ENCODE measurements around the gene EML4.
"Not testable (repeated sequence)": the region's sequence is repeated elsewhere in the genome, so short reads cannot be mapped to it uniquely, and the experiment has no call there.

EML4 gene

DNA sequence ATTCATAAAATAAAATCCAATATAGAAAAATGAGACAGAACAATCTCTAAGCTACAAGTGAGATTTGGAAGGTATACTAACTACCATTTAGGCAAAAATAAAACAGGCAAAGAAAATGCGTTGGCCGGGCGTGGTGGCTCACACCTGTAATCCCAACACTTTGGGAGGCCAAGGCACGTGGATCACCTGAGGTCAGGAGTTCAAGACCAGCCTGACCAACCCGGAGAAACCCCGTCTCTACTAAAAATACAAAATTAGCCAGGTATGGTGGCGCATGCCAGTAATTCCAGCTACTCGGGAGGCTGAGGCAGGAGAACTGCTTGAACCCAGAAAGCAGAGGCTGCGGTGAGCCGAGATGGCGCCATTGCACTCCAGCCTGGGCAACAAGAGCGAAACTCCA lies 178.4 kb downstream of the EML4 start:
- DNase-seq (ENCODE audit: low spot score); FAIRE-seq: not testable (repeated sequence)

DNA sequence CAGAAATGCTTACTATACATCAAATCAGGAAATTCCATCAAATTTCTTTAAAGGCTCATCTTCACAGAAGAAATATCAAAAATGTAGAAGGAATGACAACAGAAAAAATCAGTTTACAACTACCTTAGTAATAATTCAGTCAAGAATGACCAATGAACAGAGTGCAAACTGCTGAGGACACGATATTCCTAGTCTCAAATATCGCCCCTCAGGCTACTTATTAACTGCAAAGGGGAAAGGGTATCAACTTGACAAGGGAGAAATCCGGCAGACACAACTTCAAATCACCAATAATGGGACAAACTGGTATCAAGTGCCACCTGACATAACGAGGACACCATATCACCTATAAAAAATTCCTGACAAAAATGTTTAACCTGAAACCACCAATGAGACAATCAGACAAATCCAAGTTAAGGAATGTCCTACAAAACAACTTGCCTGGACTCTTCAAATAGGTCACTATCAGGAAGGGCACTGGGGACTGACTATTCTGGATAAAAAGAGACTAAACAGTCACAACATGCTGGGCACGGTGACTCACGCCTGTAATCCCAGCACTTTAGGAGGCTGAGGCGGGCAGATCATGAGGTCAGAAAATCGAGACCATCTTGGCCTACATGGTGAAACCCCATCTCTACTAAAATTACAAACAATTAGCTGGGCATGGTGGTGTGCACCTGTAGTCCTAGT lies 179.1 kb downstream of the EML4 start:
- FAIRE-seq, result no peak
- DNase-seq (ENCODE audit: low spot score), result no peak

DNA sequence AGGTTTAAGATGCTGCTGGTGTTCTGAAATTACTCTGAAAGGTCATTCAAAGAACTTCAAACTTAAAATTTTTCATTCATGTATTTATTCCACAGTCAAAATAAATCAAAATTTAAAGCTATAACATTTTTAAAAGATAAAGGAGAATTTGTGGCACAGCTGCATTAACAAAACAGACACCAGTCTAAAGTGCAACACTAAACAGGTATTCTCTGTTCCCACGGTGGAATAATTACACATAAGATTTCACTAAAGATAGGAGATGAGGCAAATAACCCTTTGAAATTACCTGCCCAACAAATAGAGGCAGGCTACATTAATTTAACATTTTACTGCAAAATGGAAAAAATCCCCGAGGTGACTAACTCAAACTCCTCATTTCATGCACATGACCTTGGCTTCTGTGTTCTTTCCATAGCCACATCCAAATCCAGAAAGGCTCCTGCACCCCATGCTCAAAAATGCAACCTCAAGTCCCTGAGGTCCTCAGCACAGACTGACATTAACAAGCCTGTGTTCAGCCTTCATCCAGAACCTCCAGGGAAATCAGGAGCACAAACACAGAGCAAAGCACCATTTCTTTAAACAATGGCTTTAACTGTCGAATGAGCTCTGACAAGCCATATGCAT lies 181.4 kb downstream of the EML4 start:
- no peak for DNase-seq (ENCODE audit: low spot score)
- FAIRE-seq, result no peak

DNA sequence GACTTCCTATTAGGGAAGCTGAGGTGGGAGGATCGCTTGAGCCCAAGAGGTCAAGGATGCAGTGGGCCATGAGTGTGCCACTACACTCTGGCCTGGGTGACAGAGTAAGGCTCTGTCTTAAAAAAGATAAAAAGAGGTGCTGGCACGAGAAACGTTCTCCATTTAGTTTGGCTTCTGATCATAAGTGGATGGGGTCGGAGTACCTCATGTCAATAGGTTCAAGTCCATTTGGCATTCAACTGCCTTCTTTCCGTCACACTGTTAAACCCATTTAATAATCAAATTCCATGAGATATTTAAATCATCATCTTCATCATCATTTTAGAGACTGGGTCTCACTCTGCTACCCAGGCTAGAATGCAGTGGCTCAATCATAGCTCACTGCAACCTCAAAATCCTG lies 182.7 kb downstream of the EML4 start:
- no peak for FAIRE-seq

DNA sequence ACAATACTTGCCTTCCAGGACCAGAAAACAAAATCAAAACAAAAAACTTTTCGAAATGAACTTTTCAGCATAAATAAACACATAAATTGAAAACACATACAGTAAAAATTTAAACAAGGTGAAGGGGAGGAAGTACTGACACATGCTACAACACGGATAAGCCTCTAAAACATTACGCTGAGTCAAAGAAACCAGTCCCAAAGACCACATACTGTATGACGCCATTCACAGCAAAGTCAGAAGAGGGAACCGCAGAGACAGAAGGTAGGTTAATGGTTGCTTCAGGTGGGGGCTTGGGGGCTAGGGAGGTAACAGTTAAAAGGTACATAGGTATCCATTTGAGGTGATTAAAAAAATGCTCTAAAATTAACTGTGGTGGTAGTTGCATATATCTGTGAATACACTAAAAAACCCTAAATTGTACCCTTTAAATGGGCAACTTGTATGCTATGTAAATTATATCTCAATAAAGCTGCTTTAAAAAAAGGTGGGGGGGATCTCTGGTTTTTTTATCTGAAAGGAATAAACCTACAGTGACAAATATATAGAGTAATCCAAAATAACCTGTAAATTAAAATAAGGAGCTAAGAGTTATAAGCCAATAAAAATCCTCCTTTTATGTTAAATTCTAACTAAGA lies 184.8 kb downstream of the EML4 start:
- no peak for DNase-seq (ENCODE audit: low spot score)
- FAIRE-seq, result no peak

More for the DNA sequence above, 182.7 kb downstream of the EML4 start:
- no peak for DNase-seq (ENCODE audit: low spot score)

DNA sequence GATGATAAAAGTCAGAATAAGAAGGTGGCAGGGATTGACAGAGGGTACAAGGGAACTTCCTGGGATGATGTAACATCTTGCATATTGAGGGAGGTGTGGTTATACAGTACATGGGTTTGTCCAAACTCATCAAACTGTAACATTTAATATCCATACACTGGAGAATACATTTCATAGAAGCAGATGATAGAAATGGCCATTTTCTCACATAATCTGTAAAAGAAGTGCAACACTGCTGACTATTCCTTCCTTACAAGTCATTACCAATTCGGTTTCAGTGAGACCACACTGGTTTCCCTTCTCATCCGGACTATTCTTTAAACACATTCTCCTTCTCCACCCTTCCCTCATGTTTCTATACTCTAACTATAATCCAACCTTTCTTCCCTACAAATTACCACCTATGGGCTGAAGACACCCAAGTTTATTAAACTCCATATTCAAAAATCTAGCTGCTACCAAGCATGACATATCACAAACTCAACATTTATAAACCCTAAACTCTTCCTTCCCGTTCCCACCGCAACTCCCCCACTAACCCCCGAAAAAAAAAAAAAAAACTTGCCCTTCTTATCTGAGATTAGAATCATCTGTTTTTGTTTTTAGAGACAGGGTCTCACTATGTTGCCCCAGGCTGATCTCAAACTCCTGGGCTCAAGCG lies 190.3 kb downstream of the EML4 start:
- FAIRE-seq (no peak), DNase-seq (ENCODE audit: low spot score) (no peak)

DNA sequence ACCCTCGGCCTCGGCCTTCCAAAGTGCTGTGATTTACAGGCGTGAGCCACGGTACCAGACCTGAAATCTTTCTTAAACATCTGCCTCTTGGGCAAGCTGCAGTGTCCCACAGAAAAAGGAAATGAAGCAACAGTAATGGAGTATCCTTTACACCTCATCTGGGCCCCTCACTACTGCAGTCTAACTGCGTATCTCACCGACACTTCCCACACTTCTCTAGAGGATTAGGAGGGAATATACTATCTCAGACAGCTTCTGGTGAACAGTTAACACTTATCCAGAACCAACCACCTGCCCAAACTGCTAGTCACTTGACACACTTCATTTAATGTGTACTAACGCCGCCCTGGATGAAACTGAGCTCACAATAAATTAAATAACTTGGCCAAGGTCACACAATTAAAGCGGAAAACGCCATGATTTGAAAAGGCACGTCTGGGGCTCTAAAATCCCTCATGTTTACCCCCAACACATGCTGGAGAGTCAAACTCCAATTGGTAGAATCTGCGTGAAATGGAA lies 190.9 kb downstream of the EML4 start:
- no peak for FAIRE-seq
- DNase-seq (ENCODE audit: low spot score), result no peak

DNA sequence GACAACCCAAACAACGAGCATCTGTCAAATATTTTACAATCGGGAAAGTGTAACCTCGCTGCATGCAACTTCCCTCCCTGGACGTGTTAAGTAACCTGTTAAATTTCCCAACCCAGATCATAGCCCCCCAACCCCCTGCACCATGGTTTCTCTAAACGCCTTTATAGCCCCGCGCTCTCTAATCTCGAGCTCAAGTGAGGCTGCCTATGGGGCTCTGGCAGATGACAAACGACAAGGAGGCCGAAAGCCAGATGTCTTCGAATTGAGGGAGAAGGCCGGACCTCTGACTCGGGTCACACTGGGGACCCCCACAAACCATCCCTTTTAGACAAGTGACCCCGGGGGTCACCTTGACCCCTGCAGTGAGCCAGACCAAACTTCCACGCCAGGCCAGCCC lies 191.3 kb downstream of the EML4 start:
- DNase-seq (ENCODE audit: low spot score), result no peak

DNA sequence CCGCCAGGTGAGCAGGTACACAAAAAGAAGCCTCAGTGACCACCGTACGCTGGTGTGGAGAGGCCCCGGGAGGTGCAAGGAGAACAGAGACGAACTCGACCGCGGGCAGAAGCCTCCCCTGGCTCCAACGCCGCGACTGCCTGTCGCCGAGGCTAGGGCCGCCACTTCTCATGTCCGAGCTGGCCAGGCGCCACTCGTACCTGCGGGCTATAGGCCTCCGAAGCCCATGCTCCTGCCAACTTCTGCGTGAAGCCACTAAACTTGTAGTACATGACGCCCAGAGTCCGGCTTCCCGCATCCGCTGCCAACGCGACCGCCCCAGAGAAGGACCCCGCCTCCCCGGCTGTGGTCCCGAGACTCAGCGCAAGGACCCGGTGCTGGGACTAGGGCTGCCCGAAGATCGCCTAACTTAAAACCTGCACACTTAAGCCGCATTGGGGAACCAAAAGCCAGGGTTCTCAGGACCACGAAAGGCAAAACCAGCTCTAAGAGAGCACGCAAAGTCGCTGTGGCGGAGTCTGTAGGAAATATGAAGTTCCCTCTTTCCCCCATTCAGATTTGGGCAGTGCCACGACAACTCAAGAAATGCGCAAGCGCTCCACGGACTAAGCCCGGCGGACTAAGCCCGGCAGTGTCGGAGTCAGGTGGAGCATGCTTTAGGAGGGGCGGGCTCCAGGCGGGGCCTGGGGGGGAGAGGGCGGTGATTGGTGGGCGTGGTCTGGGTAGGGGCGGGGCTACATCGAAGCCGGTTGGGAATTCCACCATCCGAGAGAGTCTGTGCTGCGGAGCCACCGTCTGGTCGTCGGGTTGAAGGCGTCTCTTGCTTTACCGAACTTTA lies 192.0 kb downstream of the EML4 start, which contains the start of gene COX7A2L:
Gene COX7A2L (minus strand): TSS at position 328 of the 838 bp plus-strand sequence. CDS start 56 bp downstream, at position 272.
- peak; percentile 84 for FAIRE-seq
- peak; percentile 99 for DNase-seq (ENCODE audit: low spot score)

More for the DNA sequence above, 191.3 kb downstream of the EML4 start:
- FAIRE-seq, result no peak

DNA sequence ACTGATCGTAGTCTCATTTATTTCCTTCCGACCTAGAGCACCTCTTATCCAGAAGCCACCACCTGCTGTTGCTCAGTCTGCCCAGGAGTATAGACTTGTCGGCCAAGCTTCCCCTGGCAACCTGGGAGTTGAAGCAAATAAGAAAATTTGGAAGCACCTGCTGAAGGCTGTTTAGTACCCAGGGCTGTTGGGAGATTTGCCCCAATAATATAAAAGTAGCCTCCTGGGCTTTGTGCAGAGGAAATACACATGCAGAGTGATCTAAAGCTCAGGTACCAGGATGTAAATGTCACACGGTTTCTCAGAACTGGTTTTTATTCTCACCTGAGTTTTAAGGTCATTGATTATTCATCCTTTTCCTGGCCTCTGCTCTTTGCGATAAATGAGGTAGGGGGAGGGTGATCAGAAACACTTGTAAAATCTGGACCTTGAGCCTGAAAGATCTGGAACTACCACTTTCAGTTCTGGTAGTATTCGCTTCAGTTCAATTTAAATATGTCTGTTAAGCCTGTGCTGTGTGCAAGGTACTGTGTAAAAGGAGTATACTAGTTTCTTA lies 192.7 kb downstream of the EML4 start:
- DNase-seq (ENCODE audit: low spot score), result no peak
- FAIRE-seq, result no peak

DNA sequence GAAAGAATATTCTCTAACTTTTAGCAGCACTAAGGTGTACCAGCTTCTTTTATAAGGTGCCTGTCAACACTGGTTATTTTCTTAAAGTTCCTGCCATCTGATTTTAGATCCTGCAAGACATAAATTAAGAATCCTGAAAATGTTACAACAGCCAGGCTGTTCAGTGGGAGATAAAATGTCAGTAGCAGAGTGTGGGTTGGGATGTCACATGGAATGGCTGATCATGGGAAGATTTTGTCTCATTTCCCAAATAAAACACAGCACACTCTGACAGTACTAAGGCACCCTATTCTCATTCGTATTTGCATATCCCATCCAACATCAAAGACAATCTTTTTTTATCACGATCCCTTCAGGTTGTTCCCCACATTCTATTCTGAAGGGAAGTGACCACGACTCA lies 194.3 kb downstream of the EML4 start:
- DNase-seq (ENCODE audit: low spot score), result no peak
- FAIRE-seq, result no peak

DNA sequence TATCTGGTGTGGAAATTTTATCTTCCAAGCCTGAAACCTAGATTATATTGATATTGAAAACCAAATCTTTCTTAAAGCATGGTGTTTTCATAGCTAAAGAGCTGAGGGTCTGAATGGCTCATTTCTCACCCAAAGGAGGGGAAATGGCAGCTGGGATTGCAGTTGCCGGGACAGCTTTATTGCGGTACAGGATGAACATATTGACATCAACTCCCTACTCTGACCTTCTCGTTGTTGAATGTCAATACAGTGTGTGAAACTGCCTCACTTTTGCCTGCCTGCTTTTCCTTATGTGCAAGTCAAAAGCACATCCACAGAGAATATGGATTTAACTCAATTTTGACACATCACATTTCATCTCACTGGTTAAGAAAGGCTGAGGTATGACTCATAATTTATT lies 195.5 kb downstream of the EML4 start:
- FAIRE-seq, result no peak

DNA sequence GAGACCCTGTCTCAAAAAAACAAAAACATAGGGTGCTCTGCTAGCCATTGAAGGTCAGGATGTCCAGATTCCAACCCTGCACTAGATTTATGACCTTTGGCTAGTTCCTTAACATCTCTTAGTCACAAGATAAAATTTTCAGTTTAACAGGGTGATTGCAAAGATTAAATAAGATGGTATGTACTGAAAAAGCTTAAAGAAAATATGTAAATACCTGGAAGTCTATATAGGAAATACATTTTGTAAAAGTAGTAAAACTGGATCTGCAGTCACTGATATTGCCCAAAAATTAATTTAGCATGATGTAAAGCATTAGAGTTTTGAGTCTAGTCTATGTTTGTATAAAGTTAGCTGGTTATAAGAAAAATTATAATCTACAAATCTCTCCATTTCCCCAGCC lies 197.3 kb downstream of the EML4 start:
- DNase-seq (ENCODE audit: low spot score) (no peak), FAIRE-seq (no peak)

More for the DNA sequence above, 195.5 kb downstream of the EML4 start:
- DNase-seq (ENCODE audit: low spot score), result no peak

DNA sequence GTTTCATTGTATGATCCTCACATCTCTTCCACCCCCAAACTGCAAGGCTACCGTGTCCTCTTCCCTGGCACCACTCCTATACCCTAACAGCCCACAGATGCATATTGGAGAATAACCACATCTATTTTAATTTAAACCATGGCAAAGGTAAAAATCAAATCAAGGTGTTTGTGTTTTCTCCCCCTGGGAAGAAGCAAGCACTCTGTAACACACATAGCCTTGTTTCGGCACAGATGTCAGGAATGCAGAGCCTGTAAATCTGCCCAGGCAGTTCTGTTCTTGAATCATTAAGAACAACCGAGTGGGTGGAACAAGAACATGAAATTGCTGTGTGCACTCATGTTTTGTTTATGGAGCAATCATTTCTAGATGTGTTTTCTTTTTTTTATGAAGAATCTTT lies 198.7 kb downstream of the EML4 start:
- DNase-seq (ENCODE audit: low spot score) (no peak), FAIRE-seq (no peak)

DNA sequence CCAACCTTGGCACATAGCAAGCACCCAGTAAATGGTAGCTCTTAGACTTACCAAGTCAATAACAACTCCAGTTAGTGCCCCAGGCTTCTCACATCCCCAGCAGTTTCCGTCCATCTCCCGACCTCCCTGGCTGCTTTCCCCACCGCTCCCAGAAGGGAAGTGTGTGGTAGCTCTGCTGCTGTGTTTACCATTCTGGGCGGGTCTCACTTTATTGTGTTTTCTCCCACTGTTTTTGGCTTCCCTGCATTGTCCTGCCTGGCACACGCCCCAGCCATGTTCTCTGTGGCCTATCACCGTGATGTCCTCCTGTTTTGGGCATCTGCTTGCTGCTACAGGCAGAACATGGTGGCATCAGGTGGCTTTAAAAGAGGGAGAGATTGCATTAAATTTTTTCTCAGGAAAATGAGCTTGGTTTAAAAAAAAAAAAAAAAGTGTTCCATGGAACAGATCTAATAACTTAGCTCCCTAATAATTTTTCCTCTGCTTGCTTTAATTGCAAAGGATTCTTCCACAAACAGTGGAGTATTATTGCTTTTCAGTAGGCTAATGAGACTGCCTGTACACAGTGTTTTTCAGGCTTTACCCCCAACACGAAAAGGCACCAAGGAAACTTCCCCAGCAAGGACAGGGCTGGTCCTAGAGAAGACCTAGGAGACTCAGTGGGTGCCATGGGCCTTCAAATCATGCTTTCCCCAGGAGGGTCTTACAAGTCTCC lies 199.8 kb downstream of the EML4 start:
- DNase-seq (ENCODE audit: low spot score), result no peak
- FAIRE-seq, result no peak

DNA sequence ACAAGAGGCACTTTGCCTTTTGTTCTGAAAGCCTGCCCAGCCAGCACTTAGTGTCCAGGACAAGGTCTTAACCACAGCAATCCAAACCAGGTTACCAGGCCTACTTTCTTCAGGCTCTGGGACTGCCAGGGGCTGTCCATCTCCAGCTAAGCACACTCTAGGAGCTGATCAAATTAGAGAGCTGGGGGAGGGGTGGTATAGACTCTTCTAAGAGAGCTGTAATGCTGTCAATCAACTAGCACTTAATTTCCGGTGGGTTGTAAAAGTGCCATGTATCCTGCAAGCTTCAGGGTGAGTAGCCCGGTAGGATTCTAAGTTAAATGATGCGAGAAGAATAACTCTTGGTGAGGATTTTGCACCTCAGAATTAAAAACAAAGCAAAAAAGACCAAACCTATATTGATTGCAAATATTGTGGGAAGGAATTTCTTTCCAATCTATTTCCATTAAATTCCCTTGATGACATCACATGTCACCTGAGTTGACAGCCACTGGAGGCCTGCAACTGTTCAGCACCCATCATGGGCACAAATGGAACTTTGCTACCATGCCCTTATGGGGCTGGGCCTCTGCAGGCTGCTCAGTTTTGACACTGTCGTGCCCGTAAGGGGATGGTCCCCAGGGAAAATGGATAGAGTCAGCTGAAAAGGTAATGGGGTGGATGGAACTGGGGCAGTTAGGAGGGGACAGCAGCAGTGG lies 200.5 kb downstream of the EML4 start:
- no peak for DNase-seq (ENCODE audit: low spot score)

DNA sequence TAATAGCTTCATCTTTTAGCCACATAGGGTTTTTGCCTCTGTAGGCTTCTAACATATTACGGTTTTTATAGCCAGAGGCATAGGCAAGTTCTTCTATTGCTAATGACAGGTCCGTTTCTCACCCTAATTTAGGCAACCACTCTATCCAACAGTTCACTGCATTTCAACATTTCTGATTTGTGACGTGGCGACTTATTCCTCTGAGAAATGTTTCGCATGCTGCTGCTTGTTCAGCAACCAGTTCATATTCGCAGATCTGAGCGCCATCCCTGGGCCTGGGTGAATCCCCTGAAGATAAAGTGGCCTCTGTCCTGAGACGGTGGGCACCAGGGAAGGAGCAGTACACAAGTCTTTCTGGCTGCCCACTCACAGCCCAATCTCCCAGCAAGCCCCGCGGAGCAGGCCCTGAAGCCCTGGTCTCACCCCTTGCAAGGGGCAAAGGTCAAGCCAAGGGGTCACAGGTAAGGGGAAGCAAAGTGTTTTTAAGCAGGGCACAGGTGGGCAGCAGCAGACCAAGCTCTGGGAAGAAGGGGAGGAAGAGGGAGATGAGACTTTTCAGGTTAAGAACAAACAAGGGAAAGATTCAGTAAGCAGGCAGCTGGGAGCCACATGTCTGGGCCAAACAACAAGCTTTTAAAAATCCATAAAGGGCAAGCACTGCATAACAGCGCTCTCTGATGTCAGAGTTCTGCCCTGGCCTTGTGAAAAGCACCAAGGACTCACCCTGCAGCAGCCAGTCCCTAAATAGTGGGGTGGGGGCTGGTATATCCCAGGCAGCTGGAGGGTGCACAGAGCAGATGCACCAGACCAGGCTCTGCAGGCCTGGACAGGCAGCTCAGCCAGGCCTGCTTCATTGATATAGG lies 202.7 kb downstream of the EML4 start:
- DNase-seq (ENCODE audit: low spot score) (no peak), FAIRE-seq (peak; percentile 61)

More for the DNA sequence above, 200.5 kb downstream of the EML4 start:
- no peak for FAIRE-seq

DNA sequence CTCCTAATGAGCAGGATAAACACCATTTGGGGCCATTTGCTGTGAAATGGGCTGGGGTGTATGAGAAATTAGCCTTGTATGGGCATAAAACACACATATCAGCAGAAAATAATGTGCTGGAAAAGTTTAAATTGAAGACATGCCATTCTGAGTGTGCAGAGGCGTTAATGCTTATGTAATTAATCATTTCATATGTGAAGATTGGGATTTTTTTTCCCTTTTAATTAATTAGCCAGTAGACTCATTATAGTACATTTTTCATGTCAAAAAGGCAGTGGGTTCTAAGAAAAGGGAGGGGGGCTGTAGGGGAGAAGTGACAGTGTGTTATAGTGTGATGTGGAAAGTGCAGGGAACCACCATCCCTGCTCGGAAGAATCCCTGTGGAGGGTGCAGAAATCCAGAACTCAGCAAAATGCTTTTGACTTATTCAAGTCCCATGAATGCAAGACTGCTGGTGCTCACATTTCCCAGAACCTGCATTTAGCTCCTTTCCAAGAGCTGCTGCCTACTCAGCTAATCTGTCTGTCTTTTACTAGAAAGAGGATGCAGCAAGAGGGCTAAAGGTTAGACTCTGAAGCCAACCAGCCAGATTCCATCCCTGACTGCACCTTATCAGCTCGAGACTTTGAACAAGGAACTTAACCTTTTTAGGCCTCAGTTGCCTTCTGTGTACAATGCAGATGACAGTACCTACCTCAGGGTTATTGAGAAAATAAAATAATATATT lies 203.5 kb downstream of the EML4 start:
- FAIRE-seq, result no peak
- no peak for DNase-seq (ENCODE audit: low spot score)

Measured in urothelium cell line (cell line).